AG10803 (cell line): ENCODE data around the gene MGAT5B.
A peak's percentile ranks its signal among the peaks of the same experiment; 100 is the strongest.

Source experiments
- DNase-seq: peaks from one replicate; pipeline ENCODE4 v3.0.0; 2010; ENCODE audit warnings: low read depth
- H3K4me3 ChIP-seq: 2 replicates; pipeline ENCODE4 v1.5.1; 2011; ENCODE audit warnings: mild to moderate bottlenecking, low read length, control low read depth
- TF ChIP-seq, protein P1 (sequence below): conservative IDR thresholded peaks from 2 replicates; pipeline ENCODE4 v1.5.1; 2011; ENCODE audit warnings: mild to moderate bottlenecking, low read length, control low read depth, inconsistent platforms

Gene MGAT5B, protein sequence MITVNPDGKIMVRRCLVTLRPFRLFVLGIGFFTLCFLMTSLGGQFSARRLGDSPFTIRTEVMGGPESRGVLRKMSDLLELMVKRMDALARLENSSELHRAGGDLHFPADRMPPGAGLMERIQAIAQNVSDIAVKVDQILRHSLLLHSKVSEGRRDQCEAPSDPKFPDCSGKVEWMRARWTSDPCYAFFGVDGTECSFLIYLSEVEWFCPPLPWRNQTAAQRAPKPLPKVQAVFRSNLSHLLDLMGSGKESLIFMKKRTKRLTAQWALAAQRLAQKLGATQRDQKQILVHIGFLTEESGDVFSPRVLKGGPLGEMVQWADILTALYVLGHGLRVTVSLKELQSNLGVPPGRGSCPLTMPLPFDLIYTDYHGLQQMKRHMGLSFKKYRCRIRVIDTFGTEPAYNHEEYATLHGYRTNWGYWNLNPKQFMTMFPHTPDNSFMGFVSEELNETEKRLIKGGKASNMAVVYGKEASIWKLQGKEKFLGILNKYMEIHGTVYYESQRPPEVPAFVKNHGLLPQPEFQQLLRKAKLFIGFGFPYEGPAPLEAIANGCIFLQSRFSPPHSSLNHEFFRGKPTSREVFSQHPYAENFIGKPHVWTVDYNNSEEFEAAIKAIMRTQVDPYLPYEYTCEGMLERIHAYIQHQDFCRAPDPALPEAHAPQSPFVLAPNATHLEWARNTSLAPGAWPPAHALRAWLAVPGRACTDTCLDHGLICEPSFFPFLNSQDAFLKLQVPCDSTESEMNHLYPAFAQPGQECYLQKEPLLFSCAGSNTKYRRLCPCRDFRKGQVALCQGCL

DNA sequence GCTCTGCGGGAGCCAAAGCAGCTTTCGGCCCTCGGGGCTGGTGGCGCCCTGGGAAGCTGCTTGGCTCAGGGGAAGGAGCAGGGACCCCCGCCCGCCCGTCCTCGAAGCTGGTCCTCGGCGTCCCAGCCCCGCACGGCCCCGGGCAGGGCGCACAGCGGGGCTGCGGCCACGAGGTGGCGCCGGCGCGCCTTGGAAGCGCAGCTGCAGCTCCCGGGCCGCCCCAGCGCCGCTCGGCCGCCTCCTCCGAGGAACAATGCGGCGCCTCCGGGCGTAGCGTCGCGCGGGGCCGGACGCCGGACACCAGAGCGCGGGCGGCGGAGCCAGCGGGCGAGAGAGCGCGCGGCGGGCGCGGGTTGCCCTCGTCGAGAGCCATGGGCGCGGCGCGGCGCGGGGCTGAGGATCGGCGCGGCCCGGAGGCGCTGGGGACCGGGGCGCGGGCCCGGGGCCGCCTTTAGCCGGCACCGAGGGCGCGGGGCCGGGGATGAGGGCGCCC lies at the start of gene MGAT5B:
MGAT5B (plus strand) TSS at position 229 of the 493 bp plus-strand sequence. CDS start 626 bp downstream, outside the sequence.
- TF ChIP-seq, protein P1, sequence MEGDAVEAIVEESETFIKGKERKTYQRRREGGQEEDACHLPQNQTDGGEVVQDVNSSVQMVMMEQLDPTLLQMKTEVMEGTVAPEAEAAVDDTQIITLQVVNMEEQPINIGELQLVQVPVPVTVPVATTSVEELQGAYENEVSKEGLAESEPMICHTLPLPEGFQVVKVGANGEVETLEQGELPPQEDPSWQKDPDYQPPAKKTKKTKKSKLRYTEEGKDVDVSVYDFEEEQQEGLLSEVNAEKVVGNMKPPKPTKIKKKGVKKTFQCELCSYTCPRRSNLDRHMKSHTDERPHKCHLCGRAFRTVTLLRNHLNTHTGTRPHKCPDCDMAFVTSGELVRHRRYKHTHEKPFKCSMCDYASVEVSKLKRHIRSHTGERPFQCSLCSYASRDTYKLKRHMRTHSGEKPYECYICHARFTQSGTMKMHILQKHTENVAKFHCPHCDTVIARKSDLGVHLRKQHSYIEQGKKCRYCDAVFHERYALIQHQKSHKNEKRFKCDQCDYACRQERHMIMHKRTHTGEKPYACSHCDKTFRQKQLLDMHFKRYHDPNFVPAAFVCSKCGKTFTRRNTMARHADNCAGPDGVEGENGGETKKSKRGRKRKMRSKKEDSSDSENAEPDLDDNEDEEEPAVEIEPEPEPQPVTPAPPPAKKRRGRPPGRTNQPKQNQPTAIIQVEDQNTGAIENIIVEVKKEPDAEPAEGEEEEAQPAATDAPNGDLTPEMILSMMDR = peak; percentile 39
- peak; percentile 78 for DNase-seq
- no peak within 1 kb of the TSS for H3K4me3 ChIP-seq

- no peak for DNase-seq
- TF ChIP-seq, protein P1 = no peak
- H3K4me3 ChIP-seq = no peak overlapping the region
These were observed 48.2 kb upstream of the MGAT5B start for GRCh38 chr17:76820039-76820438.

DNA sequence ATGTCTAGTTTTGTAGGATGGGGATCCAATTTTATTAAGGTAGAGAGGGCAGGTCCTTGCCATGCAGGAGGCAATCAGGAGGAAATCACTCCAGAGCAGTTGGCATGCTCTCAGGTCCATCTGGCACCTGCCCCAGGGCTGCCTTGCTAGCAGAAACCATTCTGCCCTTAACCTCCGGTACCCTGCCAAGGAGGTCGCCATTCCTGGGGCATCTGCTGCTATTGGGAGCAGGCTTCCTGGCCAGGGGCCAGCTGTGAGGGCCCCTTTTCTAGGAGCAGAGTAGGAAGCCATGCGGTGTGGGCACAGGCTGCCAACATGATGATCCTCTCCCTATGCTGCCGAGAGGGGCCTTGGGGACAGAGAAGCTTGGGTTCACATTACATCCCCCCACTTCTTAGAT lies 47.6 kb upstream of the MGAT5B start:
- H3K4me3 ChIP-seq = no peak overlapping the region
- TF ChIP-seq, protein P1 = no peak
- DNase-seq = no peak

GRCh38 chr17:76822184-76822778 lies 45.9 kb upstream of the MGAT5B start:
- no peak for DNase-seq
- TF ChIP-seq, protein P1 = no peak
- no peak overlapping the region for H3K4me3 ChIP-seq

GRCh38 chr17:76824093-76824492 lies 44.1 kb upstream of the MGAT5B start:
- DNase-seq = no peak
- TF ChIP-seq, protein P1 = no peak
- H3K4me3 ChIP-seq = no peak overlapping the region

- no peak overlapping the region for H3K4me3 ChIP-seq
- TF ChIP-seq, protein P1 = no peak
- DNase-seq = no peak
These were observed 41.7 kb upstream of the MGAT5B start for GRCh38 chr17:76826330-76827068.
